Breast epithelium (tissue), 4 donors: ENCODE measurements around the gene KCNN3. TPM values are rescaled to one million over a fixed set of nuclear protein-coding genes. Genes with fewer than 3 reads are reported as not detected.
A peak's percentile ranks its signal among the peaks of the same experiment; 100 is the strongest.

Experiments
- DNase-seq, 2 donors: peaks; one replicate each; pipeline ENCODE4 v3.0.0-alpha.2; 2019; ENCODE audit warnings: low spot score in 2 of 2
- H3K27ac ChIP-seq, 2 donors: fragments of 200-600 bp; sonication (generic) in 1 of 2; one replicate each; pipeline ENCODE4 v1.5.1; 2016 to 2019; ENCODE audit warnings: mild to moderate bottlenecking in 1 of 2
- H3K27me3 ChIP-seq, 2 donors: fragments of 200-600 bp; sonication (generic) in 1 of 2; one replicate each; pipeline versions ENCODE4 v1.5.1 to v1.6.0; 2017 to 2019; ENCODE audit warnings: control low read depth in 1 of 2, mild to moderate bottlenecking in 1 of 2
- H3K36me3 ChIP-seq: fragments of 200-600 bp; one replicate; pipeline ENCODE4 v1.5.1; 2019
- H3K4me1 ChIP-seq, 2 donors: fragments of 200-600 bp; sonication (generic); one replicate each; pipeline ENCODE4 v1.5.1; 2016 to 2019; ENCODE audit warnings: control low read depth in 1 of 2
- H3K4me3 ChIP-seq, 3 donors: fragments of 200-600 bp; sonication (generic); 1 replicate in 2 of 3; 2 replicates in 1 of 3; pipeline ENCODE4 v1.5.1; 2016 to 2019; ENCODE audit warnings: mild to moderate bottlenecking in 3 of 3, moderate library complexity in 2 of 3
- H3K9me3 ChIP-seq, 2 donors: fragments of 200-600 bp; sonication (generic) in 1 of 2; one replicate each; pipeline ENCODE4 v1.5.1; 2016 to 2019; ENCODE audit warnings: control low read depth in 1 of 2
- CTCF ChIP-seq, 3 donors: fragments of 450-650 bp; IDR thresholded peaks; one replicate each; pipeline ENCODE4 v1.5.1; 2016 to 2017; ENCODE audit warnings: antibody characterized with exemption in 3 of 3, mild to moderate bottlenecking in 3 of 3, moderate library complexity in 3 of 3
- POLR2A ChIP-seq: fragments of 450-650 bp; IDR thresholded peaks from one replicate; pipeline ENCODE4 v1.6.1; 2016; ENCODE audit warnings: antibody characterized with exemption, mild to moderate bottlenecking, moderate library complexity
- POLR2AphosphoS5 ChIP-seq, 3 donors: sonication (generic); formaldehyde crosslinking; IDR thresholded peaks; one replicate each; pipeline ENCODE4 v1.6.1; 2017; ENCODE audit warnings: antibody characterized with exemption in 3 of 3
- intact Hi-C: fragments of 100-400 bp; cut with DNase I; formaldehyde crosslinking; loops from one replicate; pipeline ENCODE4 v1.15.1; 2023; ENCODE audit warnings: low total_unique reads
- total RNA-seq, 3 donors: library from RNA; depleted of rRNA; stranded (reverse); fragments of >200 nt; gene quantifications; one replicate each; pipeline ENCODE4 v1.1.0, GENCODE V29; 2016

The KCNN3 gene
- total RNA-seq, 3 donors from 2014 or later: 0.96 to 1.6 (median 1.0) TPM

DNA sequence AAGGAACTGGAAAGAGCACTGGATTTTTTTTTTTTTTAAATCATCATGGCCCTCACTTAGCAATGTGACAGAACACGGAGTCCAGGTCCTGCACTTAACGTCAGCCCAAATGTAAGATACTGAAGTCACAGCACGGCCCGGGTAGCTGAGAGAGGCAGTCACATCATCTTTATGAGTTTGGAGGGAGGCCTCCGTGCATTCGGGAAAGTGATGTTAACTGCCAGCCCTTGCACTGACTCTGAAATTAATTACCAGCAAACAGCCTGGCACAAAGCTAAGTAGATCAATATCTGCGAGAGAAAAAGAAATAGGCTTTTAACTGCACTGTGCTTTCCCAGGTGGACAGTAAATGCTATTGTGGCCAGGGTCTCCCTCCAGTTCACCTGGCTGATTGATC is 152.6 kb downstream of the KCNN3 start:
- Histone ChIP-seq H3K9me3 (no peaks in the 10 kb centered on the region), H3K27ac (no peak overlapping the region), H3K36me3 (no peaks in the 10 kb centered on the region), H3K4me1 (no peaks in the 10 kb centered on the region), H3K27me3 (no peaks in the 10 kb centered on the region), H3K4me3 (no peak overlapping the region)
- TF ChIP-seq POLR2A: no peak
- TF ChIP-seq POLR2AphosphoS5 (IDR thresholded peaks at IDR 0.05): no peak
- DNase-seq: no peak
- intact Hi-C loops: no loop called here

DNA sequence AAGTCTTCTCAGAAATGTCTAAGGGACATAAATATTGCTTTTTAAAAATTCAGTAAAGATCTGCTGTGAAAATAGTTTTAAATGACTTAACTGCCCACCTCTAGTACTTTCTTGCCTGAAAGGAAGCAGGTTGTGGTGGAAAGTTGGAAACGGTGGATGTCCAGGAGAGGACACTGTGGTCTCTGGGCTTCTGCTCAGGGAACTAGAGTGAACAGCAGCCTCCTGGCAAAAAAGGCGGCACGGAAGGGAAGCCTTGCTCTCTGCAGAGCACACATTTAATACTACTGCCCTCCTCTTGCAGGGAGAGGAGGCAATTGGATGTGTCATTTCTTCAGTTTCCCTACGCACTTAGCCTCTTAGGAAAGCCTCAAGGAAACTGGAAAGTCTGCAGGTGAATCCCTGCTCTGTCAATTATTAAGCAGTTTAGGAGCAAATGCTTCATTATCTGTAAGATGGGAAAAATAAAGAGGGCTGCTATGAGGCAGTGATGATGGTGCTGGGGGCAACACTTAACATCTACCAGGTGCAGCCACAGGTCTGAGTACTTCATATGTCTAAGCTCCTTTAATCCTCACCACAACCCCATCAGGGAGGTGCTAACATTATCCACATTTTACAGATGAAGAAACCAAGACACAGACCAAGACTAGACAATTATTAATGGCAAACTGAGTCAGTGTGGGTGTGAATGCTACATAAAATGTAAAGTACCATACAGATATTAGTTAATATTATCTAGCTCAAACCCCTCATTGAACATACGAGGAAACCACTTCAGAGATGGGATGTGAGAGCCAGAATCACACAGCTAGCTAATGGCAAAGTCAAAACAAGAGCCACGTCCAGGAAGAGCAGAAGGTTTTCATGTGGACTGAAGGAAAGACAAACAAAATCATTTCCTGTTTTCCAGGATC is 153.2 kb downstream of the KCNN3 start:
- Histone ChIP-seq H3K9me3 (no peaks in the 10 kb centered on the region), H3K27me3 (no peaks in the 10 kb centered on the region), H3K36me3 (no peaks in the 10 kb centered on the region), H3K27ac (peak overlapping the region in 1 of 2 donors; percentile 36), H3K4me3 (no peak overlapping the region), H3K4me1 (no peaks in the 10 kb centered on the region)
- no peak for DNase-seq
- intact Hi-C loops: no loop called here
- TF ChIP-seq POLR2A: no peak

GRCh38 chr1:154716011-154716410 is 154.1 kb downstream of the KCNN3 start:
- Histone ChIP-seq H3K27me3 (no peaks in the 10 kb centered on the region), H3K36me3 (no peaks in the 10 kb centered on the region), H3K4me1 (no peaks in the 10 kb centered on the region), H3K9me3 (no peaks in the 10 kb centered on the region), H3K4me3 (no peak overlapping the region), H3K27ac (peak overlapping the region in 1 of 2 donors; percentile 36)
- intact Hi-C loops: no loop called here
- TF ChIP-seq CTCF (IDR thresholded peaks at IDR 0.05) (no peak), POLR2A (no peak), POLR2AphosphoS5 (IDR thresholded peaks at IDR 0.05) (no peak)
- DNase-seq: no peak

- Histone ChIP-seq H3K4me3 (no peak overlapping the region), H3K9me3 (no peaks in the 10 kb centered on the region), H3K36me3 (no peaks in the 10 kb centered on the region), H3K4me1 (no peaks in the 10 kb centered on the region), H3K27ac (peak overlapping the region in 1 of 2 donors; percentile 36), H3K27me3 (no peaks in the 10 kb centered on the region)
- no peak for DNase-seq
- intact Hi-C loops: no loop called here
- TF ChIP-seq POLR2A: no peak
- TF ChIP-seq CTCF (IDR thresholded peaks at IDR 0.05): no peak
- no peak for TF ChIP-seq POLR2AphosphoS5 (IDR thresholded peaks at IDR 0.05)
These were observed 154.7 kb downstream of the KCNN3 start for GRCh38 chr1:154715385-154715784.

DNA sequence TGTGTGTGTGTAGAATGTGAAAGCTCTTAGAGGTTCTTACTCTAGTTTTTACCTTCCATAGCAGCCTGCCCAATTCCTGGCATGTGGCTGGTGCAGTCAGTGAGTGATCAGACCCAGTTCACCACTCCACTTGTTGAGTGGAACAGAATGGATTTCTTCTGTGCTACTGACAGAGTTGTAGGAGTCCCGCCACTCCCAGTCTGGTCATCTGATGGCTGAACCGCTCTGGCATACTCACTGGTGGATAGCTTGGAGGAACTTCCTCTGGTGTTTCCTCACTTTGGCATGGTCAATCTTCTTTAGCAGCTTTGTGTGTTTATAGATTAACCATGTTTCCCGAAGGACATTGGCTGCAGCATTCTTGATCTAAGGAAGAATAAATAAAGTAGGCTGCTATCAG is 155.4 kb downstream of the KCNN3 start:
- Histone ChIP-seq H3K27ac (no peak overlapping the region), H3K9me3 (no peaks in the 10 kb centered on the region), H3K36me3 (no peaks in the 10 kb centered on the region), H3K4me3 (no peak overlapping the region), H3K4me1 (no peaks in the 10 kb centered on the region), H3K27me3 (no peaks in the 10 kb centered on the region)
- TF ChIP-seq CTCF (IDR thresholded peaks at IDR 0.05) (no peak), POLR2A (no peak), POLR2AphosphoS5 (IDR thresholded peaks at IDR 0.05) (no peak)
- DNase-seq: no peak
- intact Hi-C loops: no loop called here

GRCh38 chr1:154714052-154714623 is 155.9 kb downstream of the KCNN3 start:
- TF ChIP-seq POLR2AphosphoS5 (IDR thresholded peaks at IDR 0.05) (no peak), CTCF (IDR thresholded peaks at IDR 0.05) (no peak), POLR2A (no peak)
- Histone ChIP-seq H3K27ac (no peak overlapping the region), H3K4me3 (no peak overlapping the region), H3K36me3 (no peaks in the 10 kb centered on the region), H3K4me1 (no peaks in the 10 kb centered on the region), H3K9me3 (no peaks in the 10 kb centered on the region), H3K27me3 (no peaks in the 10 kb centered on the region)
- DNase-seq: no peak
- intact Hi-C loops: no loop called here
